K562 (cell line): ENCODE results near the gene CERS4. TPM values are rescaled to one million over a fixed set of nuclear protein-coding genes. Genes with fewer than 3 reads are reported as not detected.

Experiments used
- ARHGAP35 ChIP-seq: fragments of 450-650 bp; IDR thresholded peaks from 2 replicates; pipeline ENCODE4 v1.6.1; 2018; ENCODE audit not compliant: partially characterized antibody
- CREB1 ChIP-seq, 2 experiments: sonication (generic) in 1 of 2; formaldehyde crosslinking in 1 of 2; IDR thresholded peaks; 2 replicates each; pipeline versions ENCODE4 v1.6.1 to v1.8.0; 2012 to 2022; ENCODE audit warnings: inconsistent platforms in 1 of 2, mild to moderate bottlenecking in 1 of 2, missing genetic modification reagents in 1 of 2, moderate library complexity in 1 of 2
- FOXK1 ChIP-seq: sonication (generic); formaldehyde crosslinking; IDR thresholded peaks from 2 replicates; pipeline ENCODE4 v1.8.0; 2022; ENCODE audit warnings: missing genetic modification reagents, mild to moderate bottlenecking, borderline replicate concordance
- LARP7 ChIP-seq: fragments of 450-650 bp; IDR thresholded peaks from 2 replicates; pipeline ENCODE4 v1.6.1; 2016
- LCOR ChIP-seq: sonication (generic); formaldehyde crosslinking; IDR thresholded peaks from 2 replicates; pipeline ENCODE4 v1.8.0; 2022; ENCODE audit warnings: mild to moderate bottlenecking, missing genetic modification reagents
- NCOA6 ChIP-seq: fragments of 450-650 bp; IDR thresholded peaks from 2 replicates; pipeline ENCODE4 v1.6.1; 2017; ENCODE audit warnings: mild to moderate bottlenecking
- NR2C1 ChIP-seq, 2 experiments: fragments of 450-650 bp; IDR thresholded peaks; 2 replicates each; pipeline ENCODE4 v1.6.1; 2017; ENCODE audit warnings: mild to moderate bottlenecking in 2 of 2, antibody characterized with exemption in 1 of 2, inconsistent platforms in 1 of 2, missing compliant biosample characterization in 1 of 2, missing genetic modification characterization in 1 of 2
- POLR2B ChIP-seq: fragments of 450-650 bp; IDR thresholded peaks from 2 replicates; pipeline ENCODE4 v1.6.1; 2018; ENCODE audit warnings: low read depth; ENCODE audit not compliant: partially characterized antibody
- PTTG1 ChIP-seq: fragments of 450-650 bp; IDR thresholded peaks from 2 replicates; pipeline ENCODE4 v1.6.1; 2016; ENCODE audit warnings: low read depth, mild to moderate bottlenecking, missing genetic modification characterization, missing compliant biosample characterization
- SIRT6 ChIP-seq: IDR thresholded peaks from one replicate; pipeline ENCODE4 v1.6.1; 2012; ENCODE audit warnings: low read depth, mild to moderate bottlenecking, control low read depth, inconsistent platforms, low read length, moderate library complexity
- SOX6 ChIP-seq: fragments of 450-650 bp; IDR thresholded peaks from 2 replicates; pipeline ENCODE4 v1.6.1; 2014; ENCODE audit warnings: mild to moderate bottlenecking
- TAF9B ChIP-seq: fragments of 450-650 bp; IDR thresholded peaks from 2 replicates; pipeline ENCODE4 v1.6.1; 2018; ENCODE audit warnings: mild to moderate bottlenecking; ENCODE audit not compliant: partially characterized antibody
- ZNF644 ChIP-seq: fragments of 200-800 bp; sonication (Bioruptor generic); IDR thresholded peaks from 2 replicates; pipeline ENCODE4 v1.6.1; 2016; ENCODE audit warnings: low read depth, missing genetic modification characterization, missing compliant biosample characterization
- polyA plus RNA-seq, 8 experiments: library from polyadenylated mRNA; depleted of rRNA in 4 of 8; stranded (reverse) in 5 of 8; unstranded in 3 of 8; fragments of >200 nt; fragmentation: Nextera tagmentation in 2 of 8; fragmentation: Illumina TruSeq in 1 of 8; extraction: Ambion mirVana in 2 of 8; extraction: Trizol in 1 of 8; gene quantifications; 2 replicates each; pipeline versions ENCODE4 v1.2.1 to v1.2.3, GENCODE V29; 2011 to 2014; ENCODE audit warnings: inconsistent platforms in 1 of 8, missing spikeins in 1 of 8
- total RNA-seq, 7 experiments: library from RNA; depleted of rRNA in 6 of 7; stranded (reverse); fragments of >200 nt in 6 of 7; fragmentation: Illumina TruSeq in 2 of 7; extraction: Trizol in 2 of 7; gene quantifications; 2 replicates each; pipeline versions ENCODE4 v1.2.1 to v1.2.3, GENCODE V29; 2011 to 2021; ENCODE audit warnings: low replicate concordance in 1 of 7
- TF ChIP-seq, protein P1 (sequence below): sonication (generic); formaldehyde crosslinking; IDR thresholded peaks from 2 replicates; pipeline ENCODE4 v1.8.0; 2022; ENCODE audit warnings: mild to moderate bottlenecking, missing genetic modification reagents
- TF ChIP-seq, protein P2 (sequence below): fragments of 250-450 bp; sonication (Bioruptor Pico); IDR thresholded peaks from 2 replicates; pipeline ENCODE4 v1.5.0; 2021
- TF ChIP-seq, protein P3 (sequence below): fragments of 250-450 bp; sonication (Bioruptor Pico); IDR thresholded peaks from 2 replicates; pipeline ENCODE4 v1.4.0; 2020; ENCODE audit warnings: mild to moderate bottlenecking, moderate library complexity
- TF ChIP-seq, protein P4 (sequence below): fragments of 150-350 bp; IDR thresholded peaks from 2 replicates; pipeline ENCODE4 v1.6.1; 2014; ENCODE audit warnings: low read depth, mild to moderate bottlenecking, low read length, borderline replicate concordance

The CERS4 gene
- total and polyA plus RNA-seq, 9 of the 15 experiments (the other 6 are each of a cell fraction or from before 2014, with no cell fraction given), result 0.14 to 4.4 (median 2.9) TPM; not detected in 1

DNA sequence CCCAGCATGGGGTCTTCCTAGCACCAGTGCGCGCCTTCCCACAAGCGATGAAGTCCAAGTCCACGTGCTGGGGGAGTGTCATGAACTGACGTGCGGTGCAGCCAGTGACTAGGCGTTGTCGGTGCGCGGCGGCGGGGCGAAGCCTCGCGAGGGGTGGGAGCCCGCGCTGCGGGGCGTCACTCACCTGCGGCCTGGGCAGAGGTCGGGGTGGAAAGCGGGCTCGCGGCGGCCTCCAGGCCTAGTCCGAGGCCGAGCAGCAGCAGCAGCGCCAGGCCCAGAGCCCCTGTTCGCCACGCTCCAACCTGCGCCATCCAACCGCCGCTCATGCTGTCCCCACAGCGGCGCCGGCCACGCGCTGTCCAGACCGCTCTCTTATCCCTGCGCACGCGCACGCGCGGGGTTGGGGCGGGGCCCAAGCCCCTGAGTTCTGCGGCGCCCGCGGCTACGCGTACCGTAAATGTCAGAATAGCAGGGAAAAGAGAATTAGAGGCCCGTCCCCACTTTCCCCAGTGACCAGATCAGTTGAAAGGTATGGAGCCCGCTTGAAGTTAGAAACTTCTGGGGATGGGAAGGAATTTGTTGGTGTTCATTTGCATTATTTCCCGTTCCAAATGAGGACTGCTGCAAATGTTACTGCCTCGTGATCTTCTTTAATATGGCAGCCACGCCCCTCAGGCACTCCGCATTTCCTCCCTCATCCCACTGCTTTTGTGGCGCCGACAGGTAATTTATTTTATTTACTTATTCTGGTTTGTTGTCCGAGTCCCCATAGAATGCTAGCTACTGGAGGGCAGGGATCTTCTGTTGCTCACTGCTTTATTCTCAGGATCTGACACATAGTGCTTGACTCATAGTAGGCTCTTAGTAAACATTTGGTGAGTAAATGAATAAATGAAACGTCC is 99.0 kb downstream of the CERS4 start, which contains the start of gene CD320 (continued):
- TF ChIP-seq, protein P1, sequence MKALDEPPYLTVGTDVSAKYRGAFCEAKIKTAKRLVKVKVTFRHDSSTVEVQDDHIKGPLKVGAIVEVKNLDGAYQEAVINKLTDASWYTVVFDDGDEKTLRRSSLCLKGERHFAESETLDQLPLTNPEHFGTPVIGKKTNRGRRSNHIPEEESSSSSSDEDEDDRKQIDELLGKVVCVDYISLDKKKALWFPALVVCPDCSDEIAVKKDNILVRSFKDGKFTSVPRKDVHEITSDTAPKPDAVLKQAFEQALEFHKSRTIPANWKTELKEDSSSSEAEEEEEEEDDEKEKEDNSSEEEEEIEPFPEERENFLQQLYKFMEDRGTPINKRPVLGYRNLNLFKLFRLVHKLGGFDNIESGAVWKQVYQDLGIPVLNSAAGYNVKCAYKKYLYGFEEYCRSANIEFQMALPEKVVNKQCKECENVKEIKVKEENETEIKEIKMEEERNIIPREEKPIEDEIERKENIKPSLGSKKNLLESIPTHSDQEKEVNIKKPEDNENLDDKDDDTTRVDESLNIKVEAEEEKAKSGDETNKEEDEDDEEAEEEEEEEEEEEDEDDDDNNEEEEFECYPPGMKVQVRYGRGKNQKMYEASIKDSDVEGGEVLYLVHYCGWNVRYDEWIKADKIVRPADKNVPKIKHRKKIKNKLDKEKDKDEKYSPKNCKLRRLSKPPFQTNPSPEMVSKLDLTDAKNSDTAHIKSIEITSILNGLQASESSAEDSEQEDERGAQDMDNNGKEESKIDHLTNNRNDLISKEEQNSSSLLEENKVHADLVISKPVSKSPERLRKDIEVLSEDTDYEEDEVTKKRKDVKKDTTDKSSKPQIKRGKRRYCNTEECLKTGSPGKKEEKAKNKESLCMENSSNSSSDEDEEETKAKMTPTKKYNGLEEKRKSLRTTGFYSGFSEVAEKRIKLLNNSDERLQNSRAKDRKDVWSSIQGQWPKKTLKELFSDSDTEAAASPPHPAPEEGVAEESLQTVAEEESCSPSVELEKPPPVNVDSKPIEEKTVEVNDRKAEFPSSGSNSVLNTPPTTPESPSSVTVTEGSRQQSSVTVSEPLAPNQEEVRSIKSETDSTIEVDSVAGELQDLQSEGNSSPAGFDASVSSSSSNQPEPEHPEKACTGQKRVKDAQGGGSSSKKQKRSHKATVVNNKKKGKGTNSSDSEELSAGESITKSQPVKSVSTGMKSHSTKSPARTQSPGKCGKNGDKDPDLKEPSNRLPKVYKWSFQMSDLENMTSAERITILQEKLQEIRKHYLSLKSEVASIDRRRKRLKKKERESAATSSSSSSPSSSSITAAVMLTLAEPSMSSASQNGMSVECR (CRISPR knock-in tag), result peak; percentile 98
- TF ChIP-seq PTTG1 (tag) (no peak), TAF9B (no peak), ZNF644 (tag) (no peak), POLR2B (peak; percentile 88), SOX6 (no peak), CREB1 (IDR thresholded peaks at IDR 0.05) (peak; percentile 65), CREB1 (CRISPR knock-in tag; IDR thresholded peaks at IDR 0.05) (peak; percentile 84), FOXK1 (peak; percentile 10; the same call in 1 of the 2 replicates), LCOR (peak; percentile 64; the same call in 1 of the 2 replicates), SIRT6 (no peak), ARHGAP35 (no peak), LARP7 (no peak), NR2C1 (IDR thresholded peaks at IDR 0.05) (no peak), NR2C1 (tag; IDR thresholded peaks at IDR 0.05) (no peak), NCOA6 (no peak)
- TF ChIP-seq, protein P2, sequence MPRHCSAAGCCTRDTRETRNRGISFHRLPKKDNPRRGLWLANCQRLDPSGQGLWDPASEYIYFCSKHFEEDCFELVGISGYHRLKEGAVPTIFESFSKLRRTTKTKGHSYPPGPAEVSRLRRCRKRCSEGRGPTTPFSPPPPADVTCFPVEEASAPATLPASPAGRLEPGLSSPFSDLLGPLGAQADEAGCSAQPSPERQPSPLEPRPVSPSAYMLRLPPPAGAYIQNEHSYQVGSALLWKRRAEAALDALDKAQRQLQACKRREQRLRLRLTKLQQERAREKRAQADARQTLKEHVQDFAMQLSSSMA (CRISPR knock-in tag), result no peak
- TF ChIP-seq, protein P3, sequence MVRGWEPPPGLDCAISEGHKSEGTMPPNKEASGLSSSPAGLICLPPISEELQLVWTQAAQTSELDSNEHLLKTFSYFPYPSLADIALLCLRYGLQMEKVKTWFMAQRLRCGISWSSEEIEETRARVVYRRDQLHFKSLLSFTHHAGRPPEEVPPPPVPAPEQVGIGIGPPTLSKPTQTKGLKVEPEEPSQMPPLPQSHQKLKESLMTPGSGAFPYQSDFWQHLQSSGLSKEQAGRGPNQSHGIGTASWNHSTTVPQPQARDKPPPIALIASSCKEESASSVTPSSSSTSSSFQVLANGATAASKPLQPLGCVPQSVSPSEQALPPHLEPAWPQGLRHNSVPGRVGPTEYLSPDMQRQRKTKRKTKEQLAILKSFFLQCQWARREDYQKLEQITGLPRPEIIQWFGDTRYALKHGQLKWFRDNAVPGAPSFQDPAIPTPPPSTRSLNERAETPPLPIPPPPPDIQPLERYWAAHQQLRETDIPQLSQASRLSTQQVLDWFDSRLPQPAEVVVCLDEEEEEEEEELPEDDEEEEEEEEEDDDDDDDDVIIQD (CRISPR knock-in tag), result no peak
- TF ChIP-seq, protein P4, sequence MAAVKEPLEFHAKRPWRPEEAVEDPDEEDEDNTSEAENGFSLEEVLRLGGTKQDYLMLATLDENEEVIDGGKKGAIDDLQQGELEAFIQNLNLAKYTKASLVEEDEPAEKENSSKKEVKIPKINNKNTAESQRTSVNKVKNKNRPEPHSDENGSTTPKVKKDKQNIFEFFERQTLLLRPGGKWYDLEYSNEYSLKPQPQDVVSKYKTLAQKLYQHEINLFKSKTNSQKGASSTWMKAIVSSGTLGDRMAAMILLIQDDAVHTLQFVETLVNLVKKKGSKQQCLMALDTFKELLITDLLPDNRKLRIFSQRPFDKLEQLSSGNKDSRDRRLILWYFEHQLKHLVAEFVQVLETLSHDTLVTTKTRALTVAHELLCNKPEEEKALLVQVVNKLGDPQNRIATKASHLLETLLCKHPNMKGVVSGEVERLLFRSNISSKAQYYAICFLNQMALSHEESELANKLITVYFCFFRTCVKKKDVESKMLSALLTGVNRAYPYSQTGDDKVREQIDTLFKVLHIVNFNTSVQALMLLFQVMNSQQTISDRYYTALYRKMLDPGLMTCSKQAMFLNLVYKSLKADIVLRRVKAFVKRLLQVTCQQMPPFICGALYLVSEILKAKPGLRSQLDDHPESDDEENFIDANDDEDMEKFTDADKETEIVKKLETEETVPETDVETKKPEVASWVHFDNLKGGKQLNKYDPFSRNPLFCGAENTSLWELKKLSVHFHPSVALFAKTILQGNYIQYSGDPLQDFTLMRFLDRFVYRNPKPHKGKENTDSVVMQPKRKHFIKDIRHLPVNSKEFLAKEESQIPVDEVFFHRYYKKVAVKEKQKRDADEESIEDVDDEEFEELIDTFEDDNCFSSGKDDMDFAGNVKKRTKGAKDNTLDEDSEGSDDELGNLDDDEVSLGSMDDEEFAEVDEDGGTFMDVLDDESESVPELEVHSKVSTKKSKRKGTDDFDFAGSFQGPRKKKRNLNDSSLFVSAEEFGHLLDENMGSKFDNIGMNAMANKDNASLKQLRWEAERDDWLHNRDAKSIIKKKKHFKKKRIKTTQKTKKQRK, result no peak
